ENCODE measurements around the gene SPECC1L. TPM values are rescaled to one million over a fixed set of nuclear protein-coding genes. Genes with fewer than 3 reads are reported as not detected.

SPECC1L gene
- total RNA-seq, 4 donors from 2014 or later: 65.2 to 102 (median 69.2) TPM

DNA sequence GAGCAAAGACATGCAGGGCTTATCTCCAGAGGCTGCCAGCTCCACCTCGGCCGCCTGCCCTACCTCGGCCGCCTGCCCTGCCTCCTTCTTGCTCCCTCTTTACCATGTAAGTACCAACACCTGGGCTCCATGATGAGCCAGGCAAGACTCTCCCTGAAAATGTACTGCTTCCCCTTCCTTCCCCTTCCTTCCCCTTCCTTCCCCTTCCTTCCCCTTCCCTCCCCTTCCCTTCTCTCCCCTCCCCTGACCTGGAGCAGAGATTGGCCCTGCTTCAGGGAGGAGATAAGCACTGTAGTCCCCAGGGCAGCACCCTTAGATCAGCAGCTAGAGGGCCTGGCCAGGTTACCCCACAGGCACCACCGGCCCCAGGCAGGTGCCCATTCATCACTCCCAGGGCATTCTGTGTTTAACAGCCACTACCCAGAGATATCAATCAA, 131.3 kb downstream of the SPECC1L start:
- H3K36me3 ChIP-seq: peaks cover 2 to 9% of the 10 kb centered on the region in 2 donors
- DNase-seq: no peak
- H3K27me3 ChIP-seq: no peaks in the 10 kb centered on the region
- intact Hi-C loops (cut with DNase I): no loop called here
- H3K27ac ChIP-seq: peak overlapping the region in 2 of 3 donors; percentile 55 to 57
- H3K4me3 ChIP-seq (replicated peaks in 1 of 3): no peak overlapping the region
- TF ChIP-seq, protein P1, sequence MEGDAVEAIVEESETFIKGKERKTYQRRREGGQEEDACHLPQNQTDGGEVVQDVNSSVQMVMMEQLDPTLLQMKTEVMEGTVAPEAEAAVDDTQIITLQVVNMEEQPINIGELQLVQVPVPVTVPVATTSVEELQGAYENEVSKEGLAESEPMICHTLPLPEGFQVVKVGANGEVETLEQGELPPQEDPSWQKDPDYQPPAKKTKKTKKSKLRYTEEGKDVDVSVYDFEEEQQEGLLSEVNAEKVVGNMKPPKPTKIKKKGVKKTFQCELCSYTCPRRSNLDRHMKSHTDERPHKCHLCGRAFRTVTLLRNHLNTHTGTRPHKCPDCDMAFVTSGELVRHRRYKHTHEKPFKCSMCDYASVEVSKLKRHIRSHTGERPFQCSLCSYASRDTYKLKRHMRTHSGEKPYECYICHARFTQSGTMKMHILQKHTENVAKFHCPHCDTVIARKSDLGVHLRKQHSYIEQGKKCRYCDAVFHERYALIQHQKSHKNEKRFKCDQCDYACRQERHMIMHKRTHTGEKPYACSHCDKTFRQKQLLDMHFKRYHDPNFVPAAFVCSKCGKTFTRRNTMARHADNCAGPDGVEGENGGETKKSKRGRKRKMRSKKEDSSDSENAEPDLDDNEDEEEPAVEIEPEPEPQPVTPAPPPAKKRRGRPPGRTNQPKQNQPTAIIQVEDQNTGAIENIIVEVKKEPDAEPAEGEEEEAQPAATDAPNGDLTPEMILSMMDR (IDR thresholded peaks at IDR 0.05): no peak
- no peak for TF ChIP-seq POLR2A (IDR thresholded peaks at IDR 0.05)
- 92 to 94% methylated on average over 5 of the region's 5 CpGs for WGBS, 2 donors
- H3K9me3 ChIP-seq: no peaks in the 10 kb centered on the region
- H3K4me1 ChIP-seq: peaks cover 9 to 29% of the 10 kb centered on the region in 2 donors

DNA sequence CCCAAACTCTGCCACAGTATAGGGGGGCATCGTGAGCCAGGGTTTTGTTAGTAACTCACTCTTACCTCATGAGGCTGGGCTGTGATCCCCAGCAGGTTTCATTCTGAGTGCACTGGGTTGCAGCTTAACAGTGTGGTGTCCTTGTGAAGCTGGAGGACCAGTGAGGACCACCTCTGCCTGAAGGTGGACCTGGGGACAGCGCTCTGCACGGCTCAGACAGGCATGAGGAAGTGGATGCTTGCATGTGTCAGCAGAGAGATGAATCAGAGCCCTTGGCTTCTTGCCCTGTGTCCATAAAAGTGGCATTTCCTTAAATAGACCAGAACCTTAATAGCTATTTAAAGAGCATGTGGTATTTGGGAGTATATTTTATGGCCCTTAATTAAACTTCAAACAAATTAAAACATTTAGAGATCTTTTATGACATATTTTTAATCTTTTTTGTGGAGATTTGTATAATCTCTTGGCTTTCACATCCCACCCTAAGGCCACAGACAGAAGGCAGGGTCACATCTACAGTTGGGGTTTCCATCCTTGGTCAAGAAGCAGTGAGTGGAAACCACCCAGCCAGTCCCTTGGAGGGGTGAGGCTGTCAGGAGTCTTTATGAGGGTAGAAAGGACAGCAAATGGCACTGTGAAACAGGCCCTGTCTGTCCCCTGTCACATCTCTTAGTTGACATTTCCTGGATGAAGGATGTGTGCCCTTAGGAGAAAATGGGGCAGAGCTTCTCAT, 132.0 kb downstream of the SPECC1L start:
- no peaks in the 10 kb centered on the region for H3K9me3 ChIP-seq
- 40% methylated on average over 2 to 3 of the region's 3 CpGs for WGBS, 2 donors
- no peak overlapping the region for H3K4me3 ChIP-seq (replicated peaks in 1 of 3)
- H3K27ac ChIP-seq: peak overlapping the region; percentile 24 to 79 (median 57)
- peak; percentile 73 to 75 for DNase-seq
- peaks cover 2 to 9% of the 10 kb centered on the region in 2 donors for H3K36me3 ChIP-seq
- H3K4me1 ChIP-seq: peaks cover 9 to 29% of the 10 kb centered on the region in 2 donors
- intact Hi-C loops (cut with DNase I): no loop called here
- TF ChIP-seq, protein P1 (IDR thresholded peaks at IDR 0.05): no peak
- no peak for TF ChIP-seq POLR2A (IDR thresholded peaks at IDR 0.05)
- H3K27me3 ChIP-seq: no peaks in the 10 kb centered on the region

DNA sequence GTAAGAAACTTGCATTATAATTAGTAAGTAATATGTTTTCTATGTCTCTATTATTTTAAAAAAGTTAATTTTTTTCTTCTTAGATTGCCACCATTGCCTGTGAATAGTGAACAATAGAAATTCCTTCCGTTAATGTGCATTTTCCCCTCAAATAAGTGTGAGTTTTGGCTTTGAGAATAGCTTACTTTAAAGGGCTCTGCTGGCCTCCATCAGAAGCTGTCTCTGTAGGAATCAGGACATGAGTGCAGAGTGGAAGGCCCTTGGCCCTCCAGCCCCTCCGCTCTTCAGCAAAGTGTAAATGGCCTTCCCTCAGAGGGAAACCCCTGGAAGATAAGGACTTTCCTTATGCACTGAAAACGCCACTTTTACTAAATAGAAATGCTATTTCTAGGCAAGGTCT, 132.7 kb downstream of the SPECC1L start:
- no peaks in the 10 kb centered on the region for H3K9me3 ChIP-seq
- H3K27ac ChIP-seq: peak overlapping the region in 1 of 3 donors; percentile 79
- H3K27me3 ChIP-seq: no peaks in the 10 kb centered on the region
- H3K36me3 ChIP-seq: peaks cover 2 to 9% of the 10 kb centered on the region in 2 donors
- no peak for TF ChIP-seq POLR2A (IDR thresholded peaks at IDR 0.05)
- TF ChIP-seq, protein P1 (IDR thresholded peaks at IDR 0.05): no peak
- WGBS, 2 donors: 94 to 97% methylated on average over 3 of the region's 3 CpGs
- intact Hi-C loops (cut with DNase I): no loop called here
- no peak for DNase-seq
- no peak overlapping the region for H3K4me3 ChIP-seq (replicated peaks in 1 of 3)
- peaks cover 9 to 29% of the 10 kb centered on the region in 2 donors for H3K4me1 ChIP-seq

DNA sequence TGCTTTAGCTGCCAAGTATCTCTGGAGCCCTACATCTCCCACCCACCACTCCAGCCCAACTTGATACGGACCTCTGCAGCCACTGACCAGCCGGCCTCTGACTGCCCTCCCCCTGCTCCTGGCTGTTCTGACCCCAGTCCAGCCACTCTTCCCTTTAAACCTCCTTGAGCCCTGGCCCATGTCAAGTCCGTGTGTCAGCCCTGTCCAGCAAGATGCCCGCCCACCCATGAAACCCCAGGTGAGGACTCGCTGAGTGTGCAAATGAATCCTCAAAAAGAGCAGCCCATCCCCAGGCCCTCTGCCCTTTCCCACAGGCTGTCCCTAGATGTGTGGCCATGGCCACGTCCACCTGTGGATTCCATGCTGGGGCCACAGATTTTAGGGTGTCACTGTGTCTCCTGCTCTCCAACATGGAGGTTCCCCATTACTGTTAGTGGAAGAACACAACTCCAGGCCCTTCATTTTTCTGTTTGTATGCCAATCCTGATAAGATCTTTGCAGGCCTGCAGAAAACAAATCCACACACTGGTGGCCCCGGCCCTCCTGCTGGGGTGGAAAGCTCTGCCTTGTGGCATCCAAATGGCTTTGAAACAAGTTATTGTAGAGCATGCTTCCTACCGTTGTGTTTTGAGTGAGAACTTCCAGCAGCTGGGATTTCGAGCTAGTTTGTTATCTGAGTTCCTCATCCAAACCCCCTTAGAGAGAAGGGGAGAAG, 134.1 kb downstream of the SPECC1L start:
- Histone ChIP-seq H3K36me3 (peaks cover 2 to 9% of the 10 kb centered on the region in 2 donors), H3K27ac (no peak overlapping the region), H3K4me1 (peaks cover 9 to 29% of the 10 kb centered on the region in 2 donors), H3K4me3 (replicated peaks in 1 of 3) (no peak overlapping the region), H3K9me3 (no peaks in the 10 kb centered on the region), H3K27me3 (no peaks in the 10 kb centered on the region)
- 80 to 87% methylated on average over 9 of the region's 9 CpGs for WGBS, 2 donors
- TF ChIP-seq, protein P1 (IDR thresholded peaks at IDR 0.05): no peak
- TF ChIP-seq POLR2A (IDR thresholded peaks at IDR 0.05): no peak
- intact Hi-C loops (cut with DNase I): no loop called here
- no peak for DNase-seq
